Fibroblast of upper back skin (primary cell): ENCODE data around the gene DUSP15.
"Not testable (repeated sequence)": the region's sequence is repeated elsewhere in the genome, so short reads cannot be mapped to it uniquely, and the experiment has no call there.

ENCODE experiments used
- DNase-seq: peaks from one replicate; pipeline ENCODE4 v3.0.0-alpha.2; 2013

DUSP15 gene, protein sequence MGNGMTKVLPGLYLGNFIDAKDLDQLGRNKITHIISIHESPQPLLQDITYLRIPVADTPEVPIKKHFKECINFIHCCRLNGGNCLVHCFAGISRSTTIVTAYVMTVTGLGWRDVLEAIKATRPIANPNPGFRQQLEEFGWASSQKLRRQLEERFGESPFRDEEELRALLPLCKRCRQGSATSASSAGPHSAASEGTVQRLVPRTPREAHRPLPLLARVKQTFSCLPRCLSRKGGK

DNA sequence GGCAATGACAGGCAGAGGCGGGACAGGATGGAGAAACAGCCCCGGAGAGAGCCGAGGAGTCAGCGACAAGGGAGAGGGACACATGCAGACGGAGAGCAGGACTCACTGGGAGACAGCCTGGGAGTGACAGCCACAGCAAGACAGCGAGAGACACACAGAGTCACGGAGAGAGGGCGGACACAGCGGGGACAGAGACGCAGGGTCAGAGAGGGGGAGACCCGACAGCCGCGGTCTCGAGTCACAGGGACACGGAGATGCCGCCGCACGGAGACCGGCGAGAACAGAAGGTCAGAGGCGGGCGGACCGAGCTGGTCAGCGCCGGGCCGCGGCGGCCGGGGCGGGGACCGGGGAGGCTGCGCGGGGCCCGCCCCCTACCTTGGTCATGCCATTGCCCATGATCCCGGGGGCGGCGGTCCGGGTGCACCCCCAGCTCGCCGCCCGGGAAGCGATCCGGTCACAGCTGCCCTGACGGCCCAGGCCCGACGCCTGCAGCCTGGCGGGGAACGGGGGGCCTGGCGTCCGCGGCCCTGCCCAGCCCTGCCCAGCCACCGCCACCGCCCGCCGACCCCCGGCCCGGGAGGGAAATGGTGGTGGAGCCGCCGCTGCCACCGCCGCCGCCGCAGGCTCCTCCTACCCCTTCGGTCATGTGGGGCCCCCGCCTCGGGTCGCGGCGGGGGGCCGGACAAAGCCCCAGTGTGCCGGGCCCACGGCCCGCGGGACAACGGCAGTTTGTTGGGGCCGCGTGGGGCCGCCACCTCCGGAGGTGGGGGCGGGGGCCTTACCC is at the start of gene DUSP15, which contains the start of gene TTLL9:
DUSP15 (minus strand) TSS at position 586 of the 784 bp plus-strand sequence; CDS start at position 396, 190 bp downstream.
TTLL9 (plus strand) TSS at position 693 of the 784 bp plus-strand sequence. CDS start 493 bp downstream, outside the sequence.
- DNase-seq: no peak

- no peak for DNase-seq
Observed at GRCh38 chr20:31919410-31920155, 49.3 kb upstream of the DUSP15 start.

GRCh38 chr20:31918466-31919105 is 48.3 kb upstream of the DUSP15 start:
- DNase-seq: no peak

DNA sequence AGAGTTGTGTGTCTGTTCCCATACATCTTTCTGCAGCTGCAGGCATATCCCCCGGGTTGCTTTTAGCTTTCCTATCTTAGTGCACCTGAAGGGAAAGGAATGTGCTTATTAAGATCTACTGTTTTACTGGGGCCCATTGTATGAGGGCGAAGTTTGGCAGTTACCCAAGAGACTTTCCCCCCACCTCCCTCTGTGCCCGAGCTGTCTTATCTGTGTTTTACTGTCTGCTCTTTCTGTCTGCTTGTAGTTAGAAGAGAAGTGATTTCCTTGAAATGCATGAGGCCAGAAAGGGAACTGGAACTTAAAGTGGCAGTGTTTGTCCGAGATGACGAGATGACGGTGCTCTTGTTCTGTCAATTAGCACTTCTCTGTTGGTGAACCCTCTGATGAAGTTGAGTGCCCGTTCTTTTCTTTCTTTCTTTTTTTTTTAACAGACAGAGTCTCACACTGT is 47.7 kb upstream of the DUSP15 start:
- not testable (repeated sequence) for DNase-seq

DNA sequence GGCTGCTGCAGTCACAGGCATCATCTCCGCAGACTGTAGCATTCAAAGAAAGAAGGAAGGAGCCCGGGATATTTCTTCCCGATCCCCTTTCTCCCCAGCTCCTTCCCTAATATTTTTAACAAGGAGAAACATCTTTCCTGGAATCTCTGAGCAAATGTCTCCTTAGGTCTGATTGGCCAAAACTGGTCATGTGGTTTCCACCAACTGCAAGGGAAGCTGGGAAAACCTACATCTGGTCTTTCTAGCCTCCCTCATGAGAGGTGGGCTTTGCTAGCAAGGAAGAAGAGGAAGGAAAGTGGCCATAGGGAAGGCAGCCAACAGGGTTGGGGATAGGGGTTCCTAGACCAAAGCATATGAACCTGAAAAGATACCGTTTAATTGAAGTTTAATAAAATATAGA is 46.4 kb upstream of the DUSP15 start:
- no peak for DNase-seq

- DNase-seq: no peak
Observed at GRCh38 chr20:31915491-31916280, 45.4 kb upstream of the DUSP15 start.

DNA sequence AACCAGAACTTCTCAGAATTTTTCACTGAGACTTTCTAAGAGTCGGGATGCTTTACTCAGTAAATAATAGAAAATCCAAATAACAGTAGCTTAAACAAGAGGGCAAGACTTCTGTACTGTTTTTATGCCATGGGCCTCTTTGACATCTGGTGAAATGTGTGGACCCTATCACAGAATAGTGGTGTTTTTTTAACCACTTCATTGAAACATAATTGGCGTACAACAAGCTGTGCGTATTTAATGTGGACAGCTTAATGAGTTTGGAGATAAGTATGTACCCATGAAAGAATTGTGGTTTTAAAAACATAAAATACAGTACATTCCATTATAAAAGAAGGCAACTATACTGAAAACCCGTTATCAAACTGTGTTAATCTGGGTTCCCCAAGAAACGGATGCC is 43.8 kb upstream of the DUSP15 start:
- no peak for DNase-seq

- no peak for DNase-seq
Observed at GRCh38 chr20:31913431-31914157, 43.3 kb upstream of the DUSP15 start.

- no peak for DNase-seq
Observed at GRCh38 chr20:31910071-31910803, 39.9 kb upstream of the DUSP15 start.

- DNase-seq: no peak
Observed at GRCh38 chr20:31909253-31910070, 39.1 kb upstream of the DUSP15 start.

GRCh38 chr20:31908424-31908823 is 38.1 kb upstream of the DUSP15 start:
- no peak for DNase-seq

- DNase-seq: no peak
Observed at GRCh38 chr20:31908016-31908415, 37.7 kb upstream of the DUSP15 start.

GRCh38 chr20:31907046-31907445 is 36.7 kb upstream of the DUSP15 start:
- DNase-seq: no peak

GRCh38 chr20:31906001-31906400 is 35.7 kb upstream of the DUSP15 start:
- no peak for DNase-seq

- DNase-seq: no peak
Observed at GRCh38 chr20:31903627-31904386, 33.5 kb upstream of the DUSP15 start.

DNA sequence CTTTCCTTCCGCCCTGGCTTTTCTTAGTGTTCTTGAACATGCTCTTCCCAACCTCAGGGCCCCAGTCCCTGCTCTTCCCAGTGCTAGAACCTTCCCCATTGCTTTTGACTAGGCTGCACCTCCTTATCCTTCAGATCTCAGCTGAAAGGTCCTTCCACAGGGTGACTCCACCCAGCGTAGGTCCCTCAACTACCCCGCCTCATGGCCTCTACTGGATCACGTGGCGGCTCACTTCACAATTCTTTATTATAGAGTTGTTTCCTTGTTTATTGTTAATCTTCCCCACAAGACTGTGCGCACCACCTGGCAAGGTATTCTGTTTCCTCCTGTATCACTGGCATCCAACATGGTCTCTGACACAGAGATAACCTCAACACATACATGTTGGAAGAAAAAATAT is 31.3 kb upstream of the DUSP15 start:
- DNase-seq: no peak

- DNase-seq: no peak
Observed at GRCh38 chr20:31897541-31897940, 27.2 kb upstream of the DUSP15 start.

GRCh38 chr20:31896049-31896448 is 25.7 kb upstream of the DUSP15 start:
- no peak for DNase-seq
